ENCODE results near the gene MKLN1.
"Not testable (repeated sequence)": the region's sequence is repeated elsewhere in the genome, so short reads cannot be mapped to it uniquely, and the experiment has no call there.

MKLN1 gene

GRCh38 chr7:131401194-131401593 is 73.5 kb downstream of the MKLN1 start:
- DNase-seq (ENCODE audit: low spot score): no peak

- no peak for DNase-seq (ENCODE audit: low spot score)
Observed at GRCh38 chr7:131403322-131403721, 75.6 kb downstream of the MKLN1 start.

- no peak for DNase-seq (ENCODE audit: low spot score)
Observed at GRCh38 chr7:131404226-131404911, 76.7 kb downstream of the MKLN1 start.

GRCh38 chr7:131409129-131409766 is 81.6 kb downstream of the MKLN1 start:
- DNase-seq (ENCODE audit: low spot score): no peak

GRCh38 chr7:131412031-131412430 is 84.4 kb downstream of the MKLN1 start:
- DNase-seq (ENCODE audit: low spot score): no peak

- DNase-seq (ENCODE audit: low spot score): no peak
Observed at GRCh38 chr7:131413711-131414110, 86.0 kb downstream of the MKLN1 start.

- DNase-seq (ENCODE audit: low spot score): peak; percentile 53
Observed at GRCh38 chr7:131424219-131424822, 96.6 kb downstream of the MKLN1 start.

- DNase-seq (ENCODE audit: low spot score): no peak
Observed at GRCh38 chr7:131425992-131426391, 98.3 kb downstream of the MKLN1 start.

GRCh38 chr7:131430826-131431225 is 103.2 kb downstream of the MKLN1 start:
- DNase-seq (ENCODE audit: low spot score): not testable (repeated sequence)

- peak; percentile 3 for DNase-seq (ENCODE audit: low spot score)
Observed at GRCh38 chr7:131431289-131431688, 103.6 kb downstream of the MKLN1 start.

- no peak for DNase-seq (ENCODE audit: low spot score)
Observed at GRCh38 chr7:131431756-131432155, 104.1 kb downstream of the MKLN1 start.

GRCh38 chr7:131436384-131436783 is 108.7 kb downstream of the MKLN1 start:
- DNase-seq (ENCODE audit: low spot score): no peak

GRCh38 chr7:131438969-131439368 is 111.3 kb downstream of the MKLN1 start:
- DNase-seq (ENCODE audit: low spot score): no peak

- DNase-seq (ENCODE audit: low spot score): no peak
Observed at GRCh38 chr7:131443496-131443895, 115.8 kb downstream of the MKLN1 start.

GRCh38 chr7:131444683-131445082 is 117.0 kb downstream of the MKLN1 start:
- no peak for DNase-seq (ENCODE audit: low spot score)

- no peak for DNase-seq (ENCODE audit: low spot score)
Observed at GRCh38 chr7:131449373-131449902, 121.8 kb downstream of the MKLN1 start.

GRCh38 chr7:131454498-131454897 is 126.8 kb downstream of the MKLN1 start:
- no peak for DNase-seq (ENCODE audit: low spot score)

GRCh38 chr7:131455001-131455400 is 127.3 kb downstream of the MKLN1 start:
- no peak for DNase-seq (ENCODE audit: low spot score)

GRCh38 chr7:131455546-131455945 is 127.9 kb downstream of the MKLN1 start:
- no peak for DNase-seq (ENCODE audit: low spot score)

GRCh38 chr7:131456338-131456737 is 128.7 kb downstream of the MKLN1 start:
- DNase-seq (ENCODE audit: low spot score): no peak

GRCh38 chr7:131459256-131459655 is 131.6 kb downstream of the MKLN1 start:
- DNase-seq (ENCODE audit: low spot score): no peak

- no peak for DNase-seq (ENCODE audit: low spot score)
Observed at GRCh38 chr7:131462059-131462458, 134.4 kb downstream of the MKLN1 start.

- DNase-seq (ENCODE audit: low spot score): not testable (repeated sequence)
Observed at GRCh38 chr7:131462715-131463114, 135.0 kb downstream of the MKLN1 start.

Data from AG08395 (cell line).